ENCODE measurements around the gene AIG1. TPM values are rescaled to one million over a fixed set of nuclear protein-coding genes. Genes with fewer than 3 reads are reported as not detected.

AIG1 gene
- total RNA-seq, 1 donor from 2014 or later = 29.6 TPM

- Histone ChIP-seq H3K9me3 (no peaks in the 10 kb centered on the region), H3K4me1 (no peaks in the 10 kb centered on the region), H3K4me3 (no peak overlapping the region), H3K27me3 (ENCODE audit: low read depth) (no peaks in the 10 kb centered on the region), H3K36me3 (no peaks in the 10 kb centered on the region), H3K27ac (no peak overlapping the region)
- ATAC-seq = no peak
- intact Hi-C loops (cut with DNase I) = no loop called here
- TF ChIP-seq CTCF (IDR thresholded peaks at IDR 0.05) = no peak
- DNase-seq = no peak
These were observed 207.8 kb downstream of the AIG1 start for GRCh38 chr6:143268439-143268838.

- no peak for ATAC-seq
- Histone ChIP-seq H3K4me1 (no peaks in the 10 kb centered on the region), H3K27ac (no peak overlapping the region), H3K27me3 (ENCODE audit: low read depth) (no peaks in the 10 kb centered on the region), H3K9me3 (no peaks in the 10 kb centered on the region), H3K36me3 (no peaks in the 10 kb centered on the region), H3K4me3 (no peak overlapping the region)
- TF ChIP-seq CTCF (IDR thresholded peaks at IDR 0.05) = no peak
- DNase-seq = no peak
- intact Hi-C loops (cut with DNase I) = no loop called here
These were observed 209.3 kb downstream of the AIG1 start for GRCh38 chr6:143270026-143270425.

GRCh38 chr6:143271024-143271423 is 210.3 kb downstream of the AIG1 start:
- no peaks in the 10 kb centered on the region for H3K9me3 ChIP-seq
- ATAC-seq = no peak
- no peak overlapping the region for H3K27ac ChIP-seq
- TF ChIP-seq CTCF (IDR thresholded peaks at IDR 0.05) = no peak
- no peaks in the 10 kb centered on the region for H3K27me3 ChIP-seq (ENCODE audit: low read depth)
- H3K36me3 ChIP-seq = no peaks in the 10 kb centered on the region
- intact Hi-C loops (cut with DNase I) = no loop called here
- H3K4me3 ChIP-seq = no peak overlapping the region
- no peak for DNase-seq
- no peaks in the 10 kb centered on the region for H3K4me1 ChIP-seq

- H3K27ac ChIP-seq = no peak overlapping the region
- no peak for DNase-seq
- no peaks in the 10 kb centered on the region for H3K9me3 ChIP-seq
- H3K36me3 ChIP-seq = no peaks in the 10 kb centered on the region
- H3K27me3 ChIP-seq (ENCODE audit: low read depth) = no peaks in the 10 kb centered on the region
- intact Hi-C loops (cut with DNase I) = no loop called here
- H3K4me1 ChIP-seq = no peaks in the 10 kb centered on the region
- no peak for TF ChIP-seq CTCF (IDR thresholded peaks at IDR 0.05)
- no peak overlapping the region for H3K4me3 ChIP-seq
- ATAC-seq = no peak
These were observed 215.7 kb downstream of the AIG1 start for GRCh38 chr6:143276436-143276835.

GRCh38 chr6:143279385-143279784 is 218.7 kb downstream of the AIG1 start:
- no peaks in the 10 kb centered on the region for H3K4me1 ChIP-seq
- no peaks in the 10 kb centered on the region for H3K36me3 ChIP-seq
- intact Hi-C loops (cut with DNase I) = no loop called here
- no peaks in the 10 kb centered on the region for H3K27me3 ChIP-seq (ENCODE audit: low read depth)
- H3K27ac ChIP-seq = no peak overlapping the region
- no peak overlapping the region for H3K4me3 ChIP-seq
- no peak for TF ChIP-seq CTCF (IDR thresholded peaks at IDR 0.05)
- H3K9me3 ChIP-seq = no peaks in the 10 kb centered on the region
- no peak for DNase-seq
- peak; percentile 35 for ATAC-seq

Data from lower lobe of right lung (tissue), 2 donors.